ENCODE measurements around the gene CDK5R2. TPM values are rescaled to one million over a fixed set of nuclear protein-coding genes. Genes with fewer than 3 reads are reported as not detected.

Gene CDK5R2
- total and polyA plus RNA-seq, 2 of the 13 experiments (the other 11 are each of a cell fraction or from before 2014, with no cell fraction given), result not detected

- TF ChIP-seq ARID2 (CRISPR knock-in tag; IDR thresholded peaks at IDR 0.05; ENCODE audit: borderline replicate concordance) (no peak), MATR3 (CRISPR knock-in tag; IDR thresholded peaks at IDR 0.05) (no peak), HDAC6 (IDR thresholded peaks at IDR 0.05; ENCODE audit: low read depth, low read length) (no peak), ZNF850 (CRISPR knock-in tag; conservative IDR thresholded peaks at IDR 0.05) (no peak), RBFOX2 (IDR thresholded peaks at IDR 0.05; ENCODE audit: low read depth, low read length) (no peak), ZNF605 (CRISPR knock-in tag; IDR thresholded peaks at IDR 0.05) (no peak), NFATC3 (CRISPR knock-in tag; IDR thresholded peaks at IDR 0.05) (no peak), TAF15 (IDR thresholded peaks at IDR 0.05; ENCODE audit: low read depth, low read length, poor library complexity, severe bottlenecking) (no peak), ZNF672 (CRISPR knock-in tag; IDR thresholded peaks at IDR 0.05) (no peak), MAZ (IDR thresholded peaks at IDR 0.05; ENCODE audit: borderline replicate concordance, low read depth, low read length) (no peak), MAZ (CRISPR knock-in tag; IDR thresholded peaks at IDR 0.05; ENCODE audit: low read depth) (no peak)
- TF ChIP-seq, protein P1, sequence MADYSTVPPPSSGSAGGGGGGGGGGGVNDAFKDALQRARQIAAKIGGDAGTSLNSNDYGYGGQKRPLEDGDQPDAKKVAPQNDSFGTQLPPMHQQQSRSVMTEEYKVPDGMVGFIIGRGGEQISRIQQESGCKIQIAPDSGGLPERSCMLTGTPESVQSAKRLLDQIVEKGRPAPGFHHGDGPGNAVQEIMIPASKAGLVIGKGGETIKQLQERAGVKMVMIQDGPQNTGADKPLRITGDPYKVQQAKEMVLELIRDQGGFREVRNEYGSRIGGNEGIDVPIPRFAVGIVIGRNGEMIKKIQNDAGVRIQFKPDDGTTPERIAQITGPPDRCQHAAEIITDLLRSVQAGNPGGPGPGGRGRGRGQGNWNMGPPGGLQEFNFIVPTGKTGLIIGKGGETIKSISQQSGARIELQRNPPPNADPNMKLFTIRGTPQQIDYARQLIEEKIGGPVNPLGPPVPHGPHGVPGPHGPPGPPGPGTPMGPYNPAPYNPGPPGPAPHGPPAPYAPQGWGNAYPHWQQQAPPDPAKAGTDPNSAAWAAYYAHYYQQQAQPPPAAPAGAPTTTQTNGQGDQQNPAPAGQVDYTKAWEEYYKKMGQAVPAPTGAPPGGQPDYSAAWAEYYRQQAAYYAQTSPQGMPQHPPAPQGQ (CRISPR knock-in tag; IDR thresholded peaks at IDR 0.05; ENCODE audit: borderline replicate concordance), result no peak
Measured at GRCh38 chr2:218999021-218999880, 39.8 kb downstream of the CDK5R2 start (continued).
